HAP-1 (cell line): ENCODE measurements around the gene AKT1.
A peak's percentile ranks its signal among the peaks of the same experiment; 100 is the strongest.
"Not testable (repeated sequence)": the region's sequence is repeated elsewhere in the genome, so short reads cannot be mapped to it uniquely, and the experiment has no call there.

ENCODE experiments used
- DNase-seq, 2 experiments: peaks; one replicate each; pipeline ENCODE4 v3.0.0-alpha.2; 2016 to 2020; ENCODE audit warnings: low spot score in 2 of 2
- H3K27me3 ChIP-seq: fragments of 250-450 bp; sonication (Bioruptor Pico); 2 replicates; pipeline ENCODE4 v1.5.1; 2020; ENCODE audit warnings: low read depth, mild to moderate bottlenecking, moderate library complexity
- H3K36me3 ChIP-seq: fragments of 250-450 bp; sonication (Bioruptor Pico); replicated peaks from 2 replicates; pipeline ENCODE4 v1.5.1; 2020; ENCODE audit warnings: mild to moderate bottlenecking
- H3K4me1 ChIP-seq: fragments of 250-450 bp; sonication (Bioruptor Pico); 2 replicates; pipeline ENCODE4 v1.5.1; 2020; ENCODE audit warnings: mild to moderate bottlenecking
- H3K4me3 ChIP-seq: fragments of 250-450 bp; sonication (Bioruptor Pico); 2 replicates; pipeline ENCODE4 v1.5.1; 2020; ENCODE audit warnings: mild to moderate bottlenecking, moderate library complexity
- H3K9me3 ChIP-seq: fragments of 250-450 bp; sonication (Bioruptor Pico); 2 replicates; pipeline ENCODE4 v1.5.1; 2020; ENCODE audit warnings: mild to moderate bottlenecking, moderate library complexity
- in situ Hi-C: fragments of 300-500 bp; cut with MboI; formaldehyde crosslinking; loops from 3 replicates; pipeline ENCODE4 v1.14.3; 2020; ENCODE audit warnings: low sequenced_read_pairs, inconsistent platforms, mixed read lengths

AKT1 gene

DNA sequence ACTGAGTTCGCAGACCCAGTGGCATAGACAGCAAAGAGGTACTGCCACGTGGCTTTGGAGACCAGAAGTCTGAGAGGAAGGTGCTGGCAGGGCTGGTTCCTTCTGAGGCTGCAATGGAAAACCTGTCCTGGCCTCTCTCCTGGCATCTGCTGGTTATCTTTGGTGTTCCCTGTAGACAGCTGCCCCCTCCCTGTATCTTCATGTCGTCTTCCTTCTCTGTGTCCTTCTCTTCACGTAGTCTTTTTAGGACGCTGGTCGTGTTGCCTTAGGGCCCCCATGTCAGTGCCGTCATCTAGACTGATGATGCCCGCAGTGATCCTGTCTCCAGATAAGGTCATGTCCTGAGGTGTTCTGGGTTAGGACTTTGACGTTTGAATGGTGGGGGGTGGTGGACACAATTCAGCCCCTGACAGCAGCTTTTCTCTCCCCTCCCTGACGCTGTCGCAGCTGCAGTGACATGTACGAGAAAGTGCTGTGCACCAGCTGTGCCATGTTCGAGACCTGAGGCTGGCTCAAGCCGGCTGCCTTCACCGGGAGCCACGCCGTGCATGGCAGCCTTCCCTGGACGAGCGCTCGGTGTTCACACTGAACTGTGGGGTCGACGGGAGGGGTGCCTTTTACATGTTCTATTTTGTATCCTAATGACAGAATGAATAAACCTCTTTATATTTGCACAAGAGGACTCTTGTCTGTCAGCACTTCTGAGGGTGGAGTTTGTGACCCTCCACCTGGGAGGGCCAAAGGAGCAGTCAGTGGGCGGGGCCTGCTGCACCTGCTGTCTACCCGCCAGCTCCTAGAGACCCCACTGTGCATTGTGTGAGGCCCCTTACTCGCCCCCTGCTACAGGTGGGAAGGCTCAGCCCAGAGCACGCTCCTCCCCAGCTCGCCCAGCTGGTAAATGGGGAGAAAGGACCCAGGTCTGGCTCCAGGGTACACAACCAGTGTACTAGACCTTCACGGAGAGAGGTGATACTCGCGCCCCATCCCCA is 36.3 kb downstream of the AKT1 start:
- no peaks in the 10 kb centered on the region for H3K9me3 ChIP-seq
- no peak for DNase-seq
- in situ Hi-C loops, result no loop called here
- H3K4me3 ChIP-seq, result no peak overlapping the region
- H3K4me1 ChIP-seq, result peaks cover 5% of the 10 kb centered on the region; the same call in 1 of the 2 replicates
- H3K27me3 ChIP-seq, result no peaks in the 10 kb centered on the region
- peaks cover 52% of the 10 kb centered on the region for H3K36me3 ChIP-seq

- H3K4me1 ChIP-seq, result peaks cover 10% of the 10 kb centered on the region
- H3K36me3 ChIP-seq, result peaks cover 56% of the 10 kb centered on the region
- in situ Hi-C loops, result no loop called here
- no peaks in the 10 kb centered on the region for H3K9me3 ChIP-seq
- H3K27me3 ChIP-seq, result no peaks in the 10 kb centered on the region
- DNase-seq, result no peak
- no peak overlapping the region for H3K4me3 ChIP-seq
Observed at GRCh38 chr14:104757681-104758392, 37.7 kb downstream of the AKT1 start.

DNA sequence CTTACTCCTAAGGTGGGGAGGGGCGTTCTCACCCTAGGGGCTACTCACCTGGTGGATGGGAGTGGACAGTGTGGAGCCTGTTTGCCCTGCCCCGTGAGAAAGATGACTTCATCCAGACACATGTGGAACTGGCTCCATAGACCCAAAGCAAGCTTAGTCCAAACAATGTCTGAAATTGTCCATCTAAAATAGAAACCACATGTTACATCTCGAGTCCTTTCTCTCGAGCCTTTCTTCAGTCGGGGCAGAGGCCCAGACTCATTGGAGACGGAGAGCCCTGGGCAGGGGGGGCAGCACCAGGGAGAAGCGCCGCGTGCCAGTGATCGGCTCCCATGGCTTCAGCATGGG is 38.3 kb downstream of the AKT1 start:
- H3K4me1 ChIP-seq, result peaks cover 11% of the 10 kb centered on the region
- in situ Hi-C loops, result no loop called here
- no peaks in the 10 kb centered on the region for H3K27me3 ChIP-seq
- no peak for DNase-seq
- no peak overlapping the region for H3K4me3 ChIP-seq
- H3K36me3 ChIP-seq, result peaks cover 56% of the 10 kb centered on the region
- no peaks in the 10 kb centered on the region for H3K9me3 ChIP-seq

- in situ Hi-C loops, result no loop called here
- H3K27me3 ChIP-seq, result no peaks in the 10 kb centered on the region
- no peak for DNase-seq
- peaks cover 16% of the 10 kb centered on the region for H3K4me1 ChIP-seq
- no peak overlapping the region for H3K4me3 ChIP-seq
- no peaks in the 10 kb centered on the region for H3K9me3 ChIP-seq
- peaks cover 54% of the 10 kb centered on the region for H3K36me3 ChIP-seq
Observed at GRCh38 chr14:104756477-104757237, 38.9 kb downstream of the AKT1 start.

DNA sequence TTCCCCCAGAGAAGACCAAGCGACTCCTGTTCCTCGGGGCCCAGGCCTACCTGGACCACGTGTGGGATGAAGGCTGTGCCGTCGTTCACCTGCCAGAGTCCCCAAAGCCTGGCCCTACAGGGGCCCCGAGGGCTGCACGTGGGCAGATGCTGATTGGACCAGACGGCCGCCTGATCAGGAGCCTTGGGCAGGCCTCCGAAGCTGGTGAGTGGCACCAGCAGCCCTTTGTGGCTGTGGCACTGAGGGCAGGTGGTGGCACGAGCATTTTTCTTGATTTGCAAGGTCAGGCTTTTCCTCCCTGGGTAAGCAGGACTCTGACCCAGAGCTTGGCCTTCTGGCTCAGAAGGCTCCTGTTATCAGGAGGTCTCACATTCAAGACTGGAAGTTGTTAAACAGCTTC is 39.9 kb downstream of the AKT1 start:
- Histone ChIP-seq H3K27me3 (no peaks in the 10 kb centered on the region), H3K36me3 (peaks cover 54% of the 10 kb centered on the region), H3K4me3 (no peak overlapping the region), H3K4me1 (peaks cover 16% of the 10 kb centered on the region), H3K9me3 (no peaks in the 10 kb centered on the region)
- in situ Hi-C loops, result no loop called here
- no peak for DNase-seq

GRCh38 chr14:104754213-104754851 is 41.2 kb downstream of the AKT1 start:
- peak overlapping the region; percentile 100 for H3K4me3 ChIP-seq
- H3K36me3 ChIP-seq, result peaks cover 46% of the 10 kb centered on the region
- peaks cover 16% of the 10 kb centered on the region for H3K4me1 ChIP-seq
- H3K27me3 ChIP-seq, result no peaks in the 10 kb centered on the region
- in situ Hi-C loops, result no loop called here
- DNase-seq, result no peak
- no peaks in the 10 kb centered on the region; the same call in 1 of the 2 replicates for H3K9me3 ChIP-seq

DNA sequence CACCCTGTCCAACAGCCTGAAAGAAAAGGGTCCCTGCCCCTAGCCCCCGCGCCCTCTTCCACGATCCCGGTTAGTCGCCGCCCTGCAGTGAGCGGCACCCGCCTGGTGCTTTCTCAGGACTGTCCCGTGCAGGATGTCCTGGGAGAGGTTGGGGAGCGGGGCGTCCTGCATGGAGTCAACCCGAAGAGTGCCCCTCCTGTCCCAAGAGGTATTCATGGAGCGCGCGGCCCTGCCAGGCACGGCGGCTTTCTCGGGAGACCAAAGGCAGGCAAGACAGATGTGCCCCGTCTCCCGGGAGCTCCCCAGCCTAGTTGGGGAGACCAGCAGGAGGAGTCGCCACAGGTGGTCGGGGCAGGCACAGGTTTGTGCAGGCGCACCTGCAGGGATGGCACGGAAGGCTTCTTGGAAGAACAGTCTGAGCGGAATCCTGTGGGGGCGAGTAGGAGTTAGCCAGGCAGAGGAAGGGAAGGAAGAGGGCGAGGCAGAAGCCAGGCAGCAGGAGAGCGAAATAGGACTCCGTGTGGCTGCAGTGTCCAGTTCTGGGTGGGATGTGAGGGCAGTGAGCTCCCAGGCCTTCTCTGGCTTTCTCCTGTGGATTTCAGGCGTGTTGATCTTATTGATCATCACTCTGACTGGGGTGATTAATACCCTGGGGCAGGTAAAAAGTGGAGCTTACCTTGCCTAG is 41.9 kb downstream of the AKT1 start:
- no peak for DNase-seq
- Histone ChIP-seq H3K9me3 (no peaks in the 10 kb centered on the region; the same call in 1 of the 2 replicates), H3K4me1 (peaks cover 16% of the 10 kb centered on the region)

DNA sequence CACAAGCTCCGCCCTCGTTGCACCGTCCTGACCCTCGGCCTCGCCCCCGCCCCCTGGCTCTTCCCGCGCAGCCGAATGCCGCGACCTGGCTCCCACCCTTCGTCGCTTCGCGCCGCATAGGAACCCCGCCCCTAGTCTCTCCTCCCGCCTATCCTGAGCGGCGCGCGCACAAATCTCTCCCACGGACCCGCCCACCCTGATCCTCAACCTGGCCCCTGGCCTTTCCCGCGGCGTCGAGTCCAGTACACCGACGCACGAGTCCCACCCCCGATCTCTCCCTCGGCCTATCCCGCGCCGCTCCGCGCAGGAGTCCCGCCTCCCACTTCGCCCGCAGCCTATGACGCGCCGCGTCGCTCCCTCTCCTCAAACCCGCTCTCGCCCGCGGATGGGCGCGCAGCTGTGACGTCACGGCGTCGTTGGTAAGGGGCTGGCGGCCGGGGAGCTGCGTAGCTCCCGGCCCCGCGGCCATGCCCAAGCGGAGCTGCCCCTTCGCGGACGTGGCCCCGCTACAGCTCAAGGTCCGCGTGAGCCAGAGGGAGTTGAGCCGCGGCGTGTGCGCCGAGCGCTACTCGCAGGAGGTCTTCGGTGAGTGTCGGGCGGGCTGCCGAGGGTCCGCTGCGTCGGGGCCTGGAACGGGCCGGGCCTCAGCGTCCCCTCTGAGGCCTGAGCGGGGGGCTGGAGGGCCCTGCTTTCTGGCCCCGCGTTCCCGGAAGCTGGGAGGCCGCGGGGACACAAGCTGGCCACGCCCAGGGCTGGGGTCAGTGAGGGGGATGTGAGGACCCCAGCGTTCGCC is 42.6 kb downstream of the AKT1 start, which contains the start of gene SIVA1:
Gene SIVA1, plus strand, starts transcription at position 413 of the 793 bp plus-strand sequence. Its CDS starts 55 bp downstream, at position 468.
- in situ Hi-C loops, result no loop called here
- DNase-seq, result peak; percentile 99 to 100
- Histone ChIP-seq H3K4me3 (peak within 1 kb of the TSS; percentile 100), H3K27me3 (no peaks in the 10 kb centered on the region), H3K36me3 (peaks cover 35% of the 10 kb centered on the region), H3K4me1 (peaks cover 16% of the 10 kb centered on the region), H3K9me3 (no peaks in the 10 kb centered on the region; the same call in 1 of the 2 replicates)

More for the DNA sequence above, 41.9 kb downstream of the AKT1 start:
- H3K36me3 ChIP-seq, result peaks cover 40% of the 10 kb centered on the region
- peak overlapping the region; percentile 100 for H3K4me3 ChIP-seq
- in situ Hi-C loops, result no loop called here
- no peaks in the 10 kb centered on the region for H3K27me3 ChIP-seq

- Histone ChIP-seq H3K36me3 (peaks cover 31% of the 10 kb centered on the region), H3K27me3 (no peaks in the 10 kb centered on the region), H3K9me3 (no peaks in the 10 kb centered on the region; the same call in 1 of the 2 replicates), H3K4me3 (peak overlapping the region; percentile 100), H3K4me1 (peaks cover 16% of the 10 kb centered on the region)
- in situ Hi-C loops, result no loop called here
- no peak for DNase-seq
Observed at GRCh38 chr14:104752423-104752734, 43.2 kb downstream of the AKT1 start.

DNA sequence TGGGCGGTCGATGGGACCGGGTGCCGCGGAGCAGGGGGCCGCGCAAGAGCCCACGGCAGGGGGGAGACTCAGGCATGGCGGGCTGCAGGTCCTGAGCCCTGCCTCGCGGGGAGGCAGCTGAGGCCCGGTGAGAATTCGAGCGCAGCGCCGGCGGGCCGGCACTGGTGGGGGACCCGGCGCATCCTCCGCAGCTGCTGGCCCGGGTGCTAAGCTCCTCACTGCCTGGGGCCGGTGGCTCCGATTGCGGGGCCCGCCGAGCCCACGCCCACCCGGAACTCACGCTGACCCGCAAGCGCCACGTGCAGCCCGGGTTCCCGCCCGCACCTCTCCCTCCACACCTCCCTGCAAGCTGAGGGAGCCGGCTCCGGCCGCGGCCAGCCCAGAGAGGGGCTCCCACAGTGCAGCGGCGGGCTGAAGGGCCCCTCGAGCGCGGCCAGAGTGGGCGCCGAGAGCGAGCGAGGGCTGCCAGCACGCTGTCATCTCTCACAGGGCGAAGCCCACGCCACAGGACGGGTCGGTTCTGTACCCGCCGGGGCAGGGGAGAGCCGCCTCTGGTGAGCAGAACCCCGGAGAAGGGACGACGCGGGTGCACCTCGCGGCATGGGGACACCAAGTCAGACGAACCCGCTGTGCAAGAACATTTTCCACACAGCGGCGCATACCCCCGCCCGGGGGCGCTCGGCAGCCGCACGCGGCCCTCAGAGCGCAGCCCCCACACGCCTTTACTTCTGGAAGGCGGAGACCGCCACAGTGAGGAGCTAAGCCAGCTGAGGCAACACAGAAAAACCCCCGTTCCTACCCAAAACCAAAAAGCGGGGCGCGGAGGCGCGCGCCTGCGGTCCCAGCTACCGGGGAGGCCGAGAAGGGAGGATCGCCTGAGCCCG is 43.8 kb downstream of the AKT1 start:
- Histone ChIP-seq H3K36me3 (peaks cover 27% of the 10 kb centered on the region), H3K4me1 (peaks cover 16% of the 10 kb centered on the region), H3K27me3 (no peaks in the 10 kb centered on the region), H3K9me3 (no peaks in the 10 kb centered on the region; the same call in 1 of the 2 replicates), H3K4me3 (peak overlapping the region; percentile 100)
- peak; percentile 19 to 65 for DNase-seq
- in situ Hi-C loops, result no loop called here

GRCh38 chr14:104750753-104751057 is 44.8 kb downstream of the AKT1 start:
- in situ Hi-C loops, DNase-seq: not testable (repeated sequence)
- peaks cover 16% of the 10 kb centered on the region for H3K4me1 ChIP-seq

More at GRCh38 chr14:104750753-104751057, 44.8 kb downstream of the AKT1 start:
- H3K36me3 ChIP-seq, result peaks cover 17% of the 10 kb centered on the region
- H3K27me3 ChIP-seq, H3K9me3 ChIP-seq, H3K4me3 ChIP-seq: not testable (repeated sequence)
